ENCODE measurements around the gene SERPINA5. TPM values are rescaled to one million over a fixed set of nuclear protein-coding genes. Genes with fewer than 3 reads are reported as not detected.

The SERPINA5 gene
- total and polyA plus RNA-seq, 2 of the 13 experiments (the other 11 are each of a cell fraction or from before 2014, with no cell fraction given) = 449 to 498 TPM

- TF ChIP-seq, protein P1, sequence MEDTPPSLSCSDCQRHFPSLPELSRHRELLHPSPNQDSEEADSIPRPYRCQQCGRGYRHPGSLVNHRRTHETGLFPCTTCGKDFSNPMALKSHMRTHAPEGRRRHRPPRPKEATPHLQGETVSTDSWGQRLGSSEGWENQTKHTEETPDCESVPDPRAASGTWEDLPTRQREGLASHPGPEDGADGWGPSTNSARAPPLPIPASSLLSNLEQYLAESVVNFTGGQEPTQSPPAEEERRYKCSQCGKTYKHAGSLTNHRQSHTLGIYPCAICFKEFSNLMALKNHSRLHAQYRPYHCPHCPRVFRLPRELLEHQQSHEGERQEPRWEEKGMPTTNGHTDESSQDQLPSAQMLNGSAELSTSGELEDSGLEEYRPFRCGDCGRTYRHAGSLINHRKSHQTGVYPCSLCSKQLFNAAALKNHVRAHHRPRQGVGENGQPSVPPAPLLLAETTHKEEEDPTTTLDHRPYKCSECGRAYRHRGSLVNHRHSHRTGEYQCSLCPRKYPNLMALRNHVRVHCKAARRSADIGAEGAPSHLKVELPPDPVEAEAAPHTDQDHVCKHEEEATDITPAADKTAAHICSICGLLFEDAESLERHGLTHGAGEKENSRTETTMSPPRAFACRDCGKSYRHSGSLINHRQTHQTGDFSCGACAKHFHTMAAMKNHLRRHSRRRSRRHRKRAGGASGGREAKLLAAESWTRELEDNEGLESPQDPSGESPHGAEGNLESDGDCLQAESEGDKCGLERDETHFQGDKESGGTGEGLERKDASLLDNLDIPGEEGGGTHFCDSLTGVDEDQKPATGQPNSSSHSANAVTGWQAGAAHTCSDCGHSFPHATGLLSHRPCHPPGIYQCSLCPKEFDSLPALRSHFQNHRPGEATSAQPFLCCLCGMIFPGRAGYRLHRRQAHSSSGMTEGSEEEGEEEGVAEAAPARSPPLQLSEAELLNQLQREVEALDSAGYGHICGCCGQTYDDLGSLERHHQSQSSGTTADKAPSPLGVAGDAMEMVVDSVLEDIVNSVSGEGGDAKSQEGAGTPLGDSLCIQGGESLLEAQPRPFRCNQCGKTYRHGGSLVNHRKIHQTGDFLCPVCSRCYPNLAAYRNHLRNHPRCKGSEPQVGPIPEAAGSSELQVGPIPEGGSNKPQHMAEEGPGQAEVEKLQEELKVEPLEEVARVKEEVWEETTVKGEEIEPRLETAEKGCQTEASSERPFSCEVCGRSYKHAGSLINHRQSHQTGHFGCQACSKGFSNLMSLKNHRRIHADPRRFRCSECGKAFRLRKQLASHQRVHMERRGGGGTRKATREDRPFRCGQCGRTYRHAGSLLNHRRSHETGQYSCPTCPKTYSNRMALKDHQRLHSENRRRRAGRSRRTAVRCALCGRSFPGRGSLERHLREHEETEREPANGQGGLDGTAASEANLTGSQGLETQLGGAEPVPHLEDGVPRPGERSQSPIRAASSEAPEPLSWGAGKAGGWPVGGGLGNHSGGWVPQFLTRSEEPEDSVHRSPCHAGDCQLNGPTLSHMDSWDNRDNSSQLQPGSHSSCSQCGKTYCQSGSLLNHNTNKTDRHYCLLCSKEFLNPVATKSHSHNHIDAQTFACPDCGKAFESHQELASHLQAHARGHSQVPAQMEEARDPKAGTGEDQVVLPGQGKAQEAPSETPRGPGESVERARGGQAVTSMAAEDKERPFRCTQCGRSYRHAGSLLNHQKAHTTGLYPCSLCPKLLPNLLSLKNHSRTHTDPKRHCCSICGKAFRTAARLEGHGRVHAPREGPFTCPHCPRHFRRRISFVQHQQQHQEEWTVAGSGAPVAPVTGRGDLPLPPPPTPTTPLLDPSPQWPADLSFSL (CRISPR knock-in tag; IDR thresholded peaks at IDR 0.05) = no peak
- no peak for TF ChIP-seq ZNF275 (CRISPR knock-in tag; IDR thresholded peaks at IDR 0.05; ENCODE audit: borderline replicate concordance)
- TF ChIP-seq ERF (CRISPR knock-in tag; IDR thresholded peaks at IDR 0.05) = no peak
- no peak for TF ChIP-seq ZNF138 (CRISPR knock-in tag; IDR thresholded peaks at IDR 0.05; ENCODE audit: low read depth)
- 0 out of 2 replicates have a peak, but pooled peaks have one; percentile 13 for TF ChIP-seq FIP1L1 (IDR thresholded peaks at IDR 0.05; ENCODE audit: borderline replicate concordance, insufficient read depth, low read depth, low read length)
- 0 out of 2 replicates have a peak, but pooled peaks have one; percentile 46 for TF ChIP-seq ZXDC (CRISPR knock-in tag; IDR thresholded peaks at IDR 0.05)
- peak; percentile 27 to 47; a peak in 2 of 4 replicates for TF ChIP-seq POLR2A (IDR thresholded peaks at IDR 0.05; ENCODE audit: insufficient read depth in 1 of 2, low read depth in 2 of 2, low read length in 2 of 2)
- TF ChIP-seq, protein P2, sequence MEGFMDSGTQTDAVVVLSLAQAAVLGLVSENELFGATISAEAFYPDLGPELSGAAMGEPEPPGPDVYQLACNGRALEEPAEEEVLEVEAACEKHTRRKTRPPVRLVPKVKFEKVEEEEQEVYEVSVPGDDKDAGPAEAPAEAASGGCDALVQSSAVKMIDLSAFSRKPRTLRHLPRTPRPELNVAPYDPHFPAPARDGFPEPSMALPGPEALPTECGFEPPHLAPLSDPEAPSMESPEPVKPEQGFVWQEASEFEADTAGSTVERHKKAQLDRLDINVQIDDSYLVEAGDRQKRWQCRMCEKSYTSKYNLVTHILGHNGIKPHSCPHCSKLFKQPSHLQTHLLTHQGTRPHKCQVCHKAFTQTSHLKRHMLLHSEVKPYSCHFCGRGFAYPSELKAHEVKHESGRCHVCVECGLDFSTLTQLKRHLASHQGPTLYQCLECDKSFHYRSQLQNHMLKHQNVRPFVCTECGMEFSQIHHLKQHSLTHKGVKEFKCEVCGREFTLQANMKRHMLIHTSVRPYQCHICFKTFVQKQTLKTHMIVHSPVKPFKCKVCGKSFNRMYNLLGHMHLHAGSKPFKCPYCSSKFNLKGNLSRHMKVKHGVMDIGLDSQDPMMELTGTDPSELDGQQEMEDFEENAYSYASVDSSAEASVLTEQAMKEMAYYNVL (CRISPR knock-in tag; IDR thresholded peaks at IDR 0.05; ENCODE audit: borderline replicate concordance) = no peak
- TF ChIP-seq RBM39 (IDR thresholded peaks at IDR 0.05; ENCODE audit: low read depth, low read length, poor library complexity, severe bottlenecking) = peak; percentile 34
- 0 out of 2 replicates have a peak, but pooled peaks have one; percentile 76 for TF ChIP-seq SSRP1 (CRISPR knock-in tag; IDR thresholded peaks at IDR 0.05)
- TF ChIP-seq GPN1 (CRISPR knock-in tag; IDR thresholded peaks at IDR 0.05; ENCODE audit: borderline replicate concordance) = no peak
- no peak for TF ChIP-seq GATAD2A (CRISPR knock-in tag; IDR thresholded peaks at IDR 0.05)
- 0 out of 2 replicates have a peak, but pooled peaks have one; percentile 26 for TF ChIP-seq ZC3H4 (CRISPR knock-in tag; IDR thresholded peaks at IDR 0.05; ENCODE audit: borderline replicate concordance)
- TF ChIP-seq CCAR2 (optimal IDR thresholded peaks at IDR 0.05; ENCODE audit: low read depth, low read length) = peak; percentile 78
- 0 out of 2 replicates have a peak, but pooled peaks have one; percentile 18 for TF ChIP-seq ZBTB38 (CRISPR knock-in tag; IDR thresholded peaks at IDR 0.05)
Measured at GRCh38 chr14:94613720-94614644, 32.8 kb downstream of the SERPINA5 start (continued).
